Peyer's patch (tissue), 4 donors: ENCODE measurements around the gene ZCCHC8. TPM values are rescaled to one million over a fixed set of nuclear protein-coding genes. Genes with fewer than 3 reads are reported as not detected.

ENCODE experiments used
- DNase-seq, 3 donors: peaks; one replicate each; pipeline ENCODE4 v3.0.0-alpha.2; 2017 to 2019
- H3K27ac ChIP-seq, 4 donors: fragments of 200-600 bp; sonication (generic); one replicate each; pipeline ENCODE4 v1.5.1; 2016 to 2019
- H3K27me3 ChIP-seq, 2 donors: fragments of 200-600 bp; sonication (generic); one replicate each; pipeline ENCODE4 v1.5.1; 2019
- H3K36me3 ChIP-seq, 3 donors: fragments of 200-600 bp; sonication (generic); one replicate each; pipeline ENCODE4 v1.5.1; 2016 to 2019
- H3K4me1 ChIP-seq, 4 donors: fragments of 200-600 bp; sonication (generic); one replicate each; pipeline ENCODE4 v1.5.1; 2016 to 2019
- H3K4me3 ChIP-seq, 4 donors: fragments of 200-600 bp; sonication (generic); 1 replicate in 3 of 4; 2 replicates in 1 of 4; pipeline ENCODE4 v1.5.1; 2016 to 2019; ENCODE audit warnings: mild to moderate bottlenecking in 1 of 4
- H3K9me3 ChIP-seq, 4 donors: fragments of 200-600 bp; sonication (generic); one replicate each; pipeline ENCODE4 v1.5.1; 2016 to 2019; ENCODE audit warnings: mild to moderate bottlenecking in 1 of 4
- CTCF ChIP-seq, 6 experiments: fragments of 450-650 bp in 4 of 6; fragments of 200-600 bp in 2 of 6; sonication (generic) in 1 of 6; IDR thresholded peaks; one replicate each; pipeline ENCODE4 v1.5.1; 2017 to 2019; ENCODE audit warnings: antibody characterized with exemption in 6 of 6, mild to moderate bottlenecking in 3 of 6, moderate library complexity in 1 of 6
- POLR2A ChIP-seq, 2 donors: fragments of 450-650 bp; IDR thresholded peaks; one replicate each; pipeline ENCODE4 v1.5.1; 2017; ENCODE audit warnings: antibody characterized with exemption in 2 of 2, mild to moderate bottlenecking in 2 of 2, moderate library complexity in 2 of 2
- total RNA-seq, 4 donors: library from RNA; depleted of rRNA; stranded (reverse); fragments of >200 nt; gene quantifications; one replicate each; pipeline ENCODE4 v1.1.0, GENCODE V29; 2016

Gene ZCCHC8
- 10 to 100 TPM; 20.5 to 59.4 (median 28.4) TPM for total RNA-seq

DNA sequence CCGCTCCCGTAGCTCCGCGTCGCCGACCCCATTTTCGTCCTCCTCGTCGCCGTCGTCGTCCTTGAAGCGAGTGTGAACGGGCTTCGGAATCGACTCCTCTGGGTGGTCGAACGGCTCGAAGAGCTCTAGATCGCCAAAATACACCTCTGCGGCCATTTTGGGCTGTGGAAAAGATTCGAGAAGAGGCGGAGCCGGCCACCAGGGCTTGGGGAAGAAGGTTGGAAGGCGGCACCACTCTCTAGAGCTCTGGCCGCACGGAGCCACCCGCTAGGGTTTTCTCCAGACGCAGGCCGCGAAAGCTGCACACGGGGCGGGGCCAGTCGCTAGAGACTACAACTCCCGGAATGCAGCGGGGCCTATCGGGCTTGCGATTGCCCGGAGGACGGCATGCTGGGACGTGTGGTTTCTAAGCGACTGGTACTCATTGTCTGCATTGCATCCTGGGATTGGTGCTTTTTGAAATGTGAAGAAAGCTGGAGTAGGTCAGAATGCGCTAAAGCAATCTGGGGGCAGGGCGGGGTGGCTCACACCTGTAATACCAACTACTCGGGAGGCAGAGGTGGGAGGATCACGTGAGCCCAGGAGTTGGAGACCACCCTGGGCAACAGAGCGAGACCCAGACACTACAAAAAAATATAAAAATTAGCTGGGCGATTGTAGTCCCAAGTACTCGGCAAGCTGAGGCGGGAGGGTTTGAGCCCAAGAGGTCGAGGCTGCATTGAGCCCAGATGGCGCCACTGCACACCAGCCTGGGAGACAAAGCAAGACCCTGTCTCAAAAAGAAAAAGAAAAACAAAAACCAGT lies at the start of gene ZCCHC8:
TSS of gene ZCCHC8 (minus strand) at position 248 of the 804 bp plus-strand sequence. CDS start at position 156, 92 bp downstream.
- no peaks in the 10 kb centered on the region for H3K27me3 ChIP-seq
- H3K4me3 ChIP-seq: peak within 1 kb of the TSS; percentile 81 to 94 (median 86)
- peak within 1 kb of the TSS; percentile 95 to 99 (median 99) for H3K27ac ChIP-seq
- H3K9me3 ChIP-seq: no peaks in the 10 kb centered on the region
- TF ChIP-seq POLR2A (IDR thresholded peaks at IDR 0.05) (peak; percentile 97 to 98), CTCF (IDR thresholded peaks at IDR 0.05) (peak in 5 of 6 experiments; percentile 2 to 49 (median 37))
- peaks cover 0 to 23% (median 4%) of the 10 kb centered on the region in 4 donors for H3K4me1 ChIP-seq
- H3K36me3 ChIP-seq: peaks cover 0 to 44% (median 0%) of the 10 kb centered on the region in 3 donors
- peak; percentile 97 to 99 (median 98) for DNase-seq

DNA sequence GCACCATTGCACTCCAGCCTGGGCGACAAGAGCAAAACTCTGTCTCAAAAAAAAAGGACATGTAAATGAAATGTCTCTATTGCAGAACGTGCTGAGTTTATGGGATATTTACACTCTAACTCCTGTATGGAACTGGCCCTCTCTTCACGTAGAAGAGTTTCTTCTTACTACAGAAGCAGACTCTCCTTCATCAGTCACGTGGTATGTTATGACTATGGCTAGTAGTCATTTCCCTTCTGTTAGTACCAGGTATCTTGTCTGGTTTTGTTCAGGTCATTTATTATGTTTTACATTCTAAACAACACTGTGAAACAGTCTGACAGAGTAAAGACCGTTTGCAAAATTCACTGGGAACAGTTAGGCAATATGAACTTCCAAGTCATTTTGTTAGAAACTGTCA lies 46.6 kb upstream of the ZCCHC8 start:
- H3K36me3 ChIP-seq: peaks cover 0 to 22% (median 0%) of the 10 kb centered on the region in 3 donors
- H3K27ac ChIP-seq: no peak overlapping the region
- no peaks in the 10 kb centered on the region for H3K9me3 ChIP-seq
- no peaks in the 10 kb centered on the region for H3K27me3 ChIP-seq
- DNase-seq: no peak
- H3K4me1 ChIP-seq: no peaks in the 10 kb centered on the region
- TF ChIP-seq POLR2A (IDR thresholded peaks at IDR 0.05): no peak
- no peak for TF ChIP-seq CTCF (IDR thresholded peaks at IDR 0.05)
- no peak overlapping the region for H3K4me3 ChIP-seq

DNA sequence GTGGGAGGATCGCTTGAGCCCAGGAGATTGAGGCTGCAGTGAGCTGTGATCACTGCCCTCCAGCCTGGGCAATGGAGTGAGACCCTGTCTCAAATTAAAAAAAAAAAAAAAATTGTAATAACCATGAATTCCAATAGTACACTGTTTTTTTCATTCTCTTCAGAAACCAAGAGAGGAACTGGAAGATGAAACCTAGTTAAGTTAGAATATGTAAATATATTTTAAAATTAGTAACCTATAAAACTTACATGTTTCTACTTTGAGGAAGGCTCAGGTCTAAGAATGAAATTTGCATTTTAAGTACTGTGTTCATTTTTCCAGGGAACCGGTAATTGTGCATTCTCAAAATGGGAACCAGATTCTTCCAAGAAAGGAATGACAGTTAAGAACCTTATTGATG lies 45.1 kb upstream of the ZCCHC8 start:
- H3K36me3 ChIP-seq: peaks cover 0 to 20% (median 0%) of the 10 kb centered on the region in 3 donors
- H3K4me3 ChIP-seq: no peak overlapping the region
- H3K27me3 ChIP-seq: no peaks in the 10 kb centered on the region
- no peaks in the 10 kb centered on the region for H3K4me1 ChIP-seq
- no peak for TF ChIP-seq CTCF (IDR thresholded peaks at IDR 0.05)
- TF ChIP-seq POLR2A (IDR thresholded peaks at IDR 0.05): no peak
- H3K9me3 ChIP-seq: no peaks in the 10 kb centered on the region
- H3K27ac ChIP-seq: no peak overlapping the region
- no peak for DNase-seq

GRCh38 chr12:122544537-122544936 lies 43.8 kb upstream of the ZCCHC8 start:
- DNase-seq: no peak

DNA sequence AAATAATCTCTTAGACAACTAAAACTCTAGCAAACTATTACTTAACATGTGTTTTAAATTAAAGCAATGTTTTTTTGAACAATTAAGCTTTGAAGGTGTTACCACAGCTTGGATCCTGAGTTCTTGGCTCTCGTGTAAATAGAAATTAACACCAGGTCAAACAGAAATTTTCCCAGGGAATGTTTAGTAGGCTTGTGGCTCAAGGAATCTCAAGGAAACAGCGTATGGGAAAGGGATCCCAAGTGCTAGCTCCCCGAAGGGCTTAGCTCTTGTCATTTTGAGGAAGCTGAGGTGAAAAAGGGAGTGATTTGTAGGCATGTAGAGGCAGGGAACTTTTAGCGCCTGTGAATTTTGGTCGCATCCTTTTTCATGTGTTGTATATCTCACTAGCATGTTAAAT lies 37.8 kb upstream of the ZCCHC8 start:
- no peak overlapping the region for H3K27ac ChIP-seq
- H3K36me3 ChIP-seq: peaks cover 0 to 16% (median 0%) of the 10 kb centered on the region in 3 donors
- DNase-seq: no peak

More at GRCh38 chr12:122544537-122544936, 43.8 kb upstream of the ZCCHC8 start:
- H3K4me1 ChIP-seq: no peaks in the 10 kb centered on the region
- no peaks in the 10 kb centered on the region for H3K27me3 ChIP-seq
- no peak for TF ChIP-seq POLR2A (IDR thresholded peaks at IDR 0.05)
- no peaks in the 10 kb centered on the region for H3K9me3 ChIP-seq
- H3K27ac ChIP-seq: no peak overlapping the region
- H3K36me3 ChIP-seq: peaks cover 0 to 15% (median 0%) of the 10 kb centered on the region in 3 donors
- no peak overlapping the region for H3K4me3 ChIP-seq

More for the DNA sequence above, 37.8 kb upstream of the ZCCHC8 start:
- H3K4me1 ChIP-seq: no peaks in the 10 kb centered on the region
- TF ChIP-seq CTCF (IDR thresholded peaks at IDR 0.05): no peak
- TF ChIP-seq POLR2A (IDR thresholded peaks at IDR 0.05): no peak
- no peaks in the 10 kb centered on the region for H3K9me3 ChIP-seq
- H3K27me3 ChIP-seq: no peaks in the 10 kb centered on the region
- H3K4me3 ChIP-seq: no peak overlapping the region
